NCI-H146 treated with DMSO at 0.1 percent for 48 hours (cell line): ENCODE results near the gene NCSTN.

Source experiments
- DNase-seq: peaks from one replicate; lab custom pipeline; 2025; ENCODE audit not compliant: unreplicated experiment; lab: John Stamatoyannopoulos, UW

The NCSTN gene

GRCh38 chr1:160342953-160343869, at the start of gene NCSTN, which contains the start of gene COPA:
TSS of gene NCSTN (plus strand) at chr1:160343383. CDS start at chr1:160343397, 14 bp downstream.
TSS of gene COPA (minus strand) at chr1:160343250. CDS start at chr1:160343170, 80 bp downstream.
- DNase-seq: peak; percentile 74

DNA sequence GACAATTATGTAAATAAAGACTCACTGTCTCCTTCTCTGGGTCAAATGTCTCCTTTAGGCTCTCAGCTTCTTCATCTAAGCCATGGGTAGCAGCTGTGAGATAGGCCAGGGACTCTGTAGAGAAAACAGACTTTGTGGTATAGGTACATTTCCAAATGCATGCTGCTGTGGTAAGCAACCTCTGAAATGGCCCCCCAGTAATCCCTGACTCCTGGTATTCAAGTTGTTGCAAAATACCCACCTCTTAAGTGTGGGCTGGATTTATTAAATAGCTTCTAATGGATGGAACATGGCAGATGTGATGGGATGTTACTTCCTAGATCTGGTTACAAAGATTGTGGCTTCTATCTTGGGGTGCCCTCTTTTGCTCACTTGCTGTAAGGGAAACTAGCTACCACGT, 47.1 kb upstream of the NCSTN start:
- no peak for DNase-seq

- no peak for DNase-seq
These were observed 43.0 kb upstream of the NCSTN start for GRCh38 chr1:160300173-160300572.

DNA sequence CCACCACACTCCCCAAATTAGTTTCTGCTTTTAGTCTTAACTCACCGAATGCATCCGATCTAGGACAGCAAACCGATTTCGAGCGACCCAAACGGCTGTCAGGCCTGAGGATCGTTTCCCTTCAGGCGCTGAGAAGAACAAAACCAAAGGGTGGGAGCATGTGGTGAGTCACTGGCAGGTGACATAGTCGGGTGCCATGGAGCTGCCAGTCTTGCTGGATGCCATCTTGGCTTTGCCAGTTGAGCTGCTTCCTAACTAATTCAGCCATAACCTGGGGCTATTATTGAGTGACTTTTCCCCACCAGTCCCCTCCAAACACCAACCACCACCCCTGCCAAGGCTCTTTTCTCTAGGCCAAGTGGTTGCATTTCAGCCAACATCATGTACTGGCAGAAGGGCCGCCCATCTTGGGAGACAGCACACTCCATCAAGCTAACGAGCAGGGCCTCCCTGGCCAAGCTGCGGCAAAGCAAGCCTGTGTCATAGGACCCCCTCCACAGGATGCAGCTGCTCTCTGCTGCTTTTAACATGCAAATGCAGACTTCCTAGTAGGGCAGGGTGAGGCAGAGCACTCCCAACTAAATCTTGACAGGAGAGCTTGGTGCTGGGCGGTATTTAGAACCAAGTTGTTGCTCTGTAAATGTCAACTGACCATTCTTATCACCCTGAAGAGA, 35.9 kb upstream of the NCSTN start:
- no peak for DNase-seq

DNA sequence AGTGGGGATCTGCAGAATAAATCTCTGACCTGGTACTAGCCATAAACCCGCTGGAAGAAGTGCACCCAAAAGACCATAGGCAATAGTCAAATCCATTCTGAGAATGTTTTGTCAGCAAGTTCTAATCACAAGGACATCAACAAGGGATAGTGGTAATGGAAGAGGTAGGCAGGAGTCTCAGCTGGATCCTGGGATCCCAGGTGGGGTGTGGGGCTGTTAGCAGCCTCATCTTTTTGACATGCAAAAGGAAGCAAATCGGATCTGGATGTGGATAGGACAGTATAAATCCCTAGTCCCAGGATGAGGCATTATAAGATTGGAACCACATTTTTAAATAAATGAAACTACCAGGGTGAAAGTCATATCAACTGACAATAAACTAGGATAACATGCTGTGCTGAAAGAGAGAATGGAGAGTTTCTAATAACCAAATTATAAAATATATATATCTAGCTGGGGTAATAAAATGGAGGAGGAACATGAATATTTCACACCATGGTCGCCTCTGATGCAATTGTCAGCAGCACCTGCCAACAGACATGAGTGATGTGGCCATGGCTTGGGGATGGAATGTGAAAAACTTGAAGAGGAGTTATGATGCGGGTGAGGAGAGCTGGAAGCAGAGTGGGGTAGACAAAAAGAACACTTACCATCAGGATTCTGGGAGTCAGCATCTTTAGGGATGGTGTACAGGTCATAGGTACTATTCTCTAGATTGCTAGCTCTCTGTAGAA, 34.6 kb upstream of the NCSTN start:
- DNase-seq: no peak

DNA sequence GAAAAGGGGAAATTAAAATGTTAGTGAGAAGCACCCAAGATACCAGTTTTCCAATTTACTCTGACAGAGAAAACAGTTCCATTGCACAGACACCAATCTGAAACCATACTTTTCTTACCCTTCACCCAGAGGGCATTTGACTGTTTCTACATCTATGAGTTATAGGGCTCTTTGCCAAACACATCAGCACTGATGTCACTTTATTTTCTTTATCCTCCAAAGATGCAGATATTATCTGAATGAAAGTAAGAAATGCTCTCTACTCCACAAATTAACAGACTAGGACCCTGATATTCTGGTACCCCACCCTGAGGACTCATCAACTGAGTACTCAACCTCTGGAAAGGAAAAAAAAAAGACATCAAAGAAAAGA, 34.0 kb upstream of the NCSTN start:
- DNase-seq: no peak

GRCh38 chr1:160309571-160309970, 33.6 kb upstream of the NCSTN start:
- no peak for DNase-seq

DNA sequence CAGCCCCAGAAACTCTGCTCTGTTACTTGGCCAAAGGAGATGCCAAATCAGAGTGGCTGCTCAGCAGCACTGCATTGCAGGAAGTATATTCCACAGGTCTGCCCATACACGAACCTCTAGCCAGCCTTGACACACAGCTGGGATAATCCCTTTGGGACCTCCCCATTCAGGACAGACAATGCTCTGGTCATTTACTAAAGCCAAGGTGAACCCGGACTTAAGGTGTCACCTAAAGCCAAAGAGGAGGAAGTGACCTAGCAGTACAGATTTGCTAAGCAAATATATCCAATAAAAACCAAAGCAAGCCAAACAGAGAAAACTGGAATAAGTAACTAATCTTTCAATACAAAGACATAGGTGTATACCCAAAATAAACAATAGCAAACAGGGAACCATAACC, 27.8 kb upstream of the NCSTN start:
- no peak for DNase-seq

GRCh38 chr1:160322831-160323230, 20.4 kb upstream of the NCSTN start:
- no peak for DNase-seq

DNA sequence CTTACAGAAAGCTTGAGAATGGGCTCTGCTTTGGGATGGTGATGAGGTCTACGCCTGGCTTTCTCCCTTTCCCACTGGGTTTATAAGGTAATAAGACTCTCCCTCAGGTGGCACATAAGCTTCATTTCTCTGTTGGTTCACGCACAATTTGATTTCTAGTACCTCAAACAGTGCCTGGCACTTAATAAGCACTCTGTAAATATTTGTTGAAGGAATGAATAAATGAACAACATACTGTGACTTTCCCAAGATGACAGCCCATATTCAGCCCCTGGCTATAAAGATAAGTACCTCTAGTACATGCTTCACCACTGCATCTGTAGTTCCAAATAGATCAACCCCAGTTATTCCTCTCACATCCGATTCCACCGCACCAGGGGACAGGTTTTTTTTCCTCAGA, 17.9 kb upstream of the NCSTN start:
- peak; percentile 94 for DNase-seq

GRCh38 chr1:160326418-160326817, 16.8 kb upstream of the NCSTN start:
- no peak for DNase-seq

DNA sequence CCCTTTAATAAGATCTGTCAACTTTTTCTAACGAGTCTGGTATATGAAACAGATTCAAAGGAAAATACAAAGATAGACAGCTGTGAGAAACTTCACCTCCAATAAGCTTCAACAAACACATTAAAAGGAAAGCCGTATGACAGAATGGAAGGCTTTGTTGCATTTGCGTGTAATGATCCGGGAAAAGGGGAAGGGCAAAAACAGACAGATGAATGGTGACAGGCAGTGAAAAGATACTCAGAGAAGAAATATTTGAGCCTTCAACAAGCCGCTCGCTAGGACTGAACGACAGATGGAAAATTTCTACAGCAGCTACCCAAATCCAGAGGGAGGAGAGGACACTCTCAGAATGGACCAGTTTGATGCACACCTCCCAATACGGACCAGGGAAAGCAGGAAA, 15.0 kb upstream of the NCSTN start:
- no peak for DNase-seq

GRCh38 chr1:160330119-160330518, 13.1 kb upstream of the NCSTN start:
- DNase-seq: no peak

DNA sequence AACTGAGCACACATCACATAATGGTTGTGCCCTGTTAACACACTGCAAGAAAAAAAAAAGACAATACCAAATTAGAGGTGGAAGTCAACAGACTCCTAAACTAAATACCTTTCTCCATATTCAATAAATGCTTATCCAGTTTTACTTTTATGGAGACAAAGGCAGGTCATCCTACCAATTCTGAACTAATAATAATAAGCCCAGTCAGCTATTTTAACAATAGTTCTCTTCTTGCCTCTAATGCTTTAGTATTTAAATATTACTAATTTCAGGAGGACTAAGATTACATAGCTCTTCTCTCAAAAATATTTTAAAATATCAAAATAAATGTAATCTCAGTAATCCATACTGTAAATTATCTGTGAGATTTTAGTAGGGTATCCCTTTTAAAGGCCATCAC, 10.7 kb upstream of the NCSTN start:
- DNase-seq: no peak

GRCh38 chr1:160338580-160338979, 4.6 kb upstream of the NCSTN start:
- no peak for DNase-seq

- no peak for DNase-seq
These were observed 3.0 kb upstream of the NCSTN start for GRCh38 chr1:160340146-160340545.

GRCh38 chr1:160340866-160341265, 2.3 kb upstream of the NCSTN start:
- no peak for DNase-seq

DNA sequence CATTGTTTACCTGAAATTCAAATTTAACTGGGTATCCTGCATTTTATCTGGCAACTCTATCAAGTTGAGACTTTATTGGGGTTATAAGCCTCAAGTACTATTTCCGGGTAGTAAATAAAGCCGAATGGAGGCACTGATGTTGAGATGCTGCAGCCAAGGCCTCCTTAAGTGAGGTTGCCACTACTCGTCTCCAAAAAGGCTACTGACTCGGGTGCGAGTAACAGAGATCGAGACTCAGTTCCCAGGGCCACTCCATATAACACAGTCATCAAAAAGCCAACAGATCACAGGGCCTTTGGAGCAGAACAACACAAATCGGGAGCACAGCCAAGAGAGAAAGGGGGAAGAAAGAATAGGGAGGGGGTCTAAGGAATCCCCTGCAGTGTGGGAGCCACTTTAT, 657 bp upstream of the NCSTN start:
- no peak for DNase-seq

- DNase-seq: no peak
These were observed 1.1 kb downstream of the NCSTN start for GRCh38 chr1:160344241-160344640.

DNA sequence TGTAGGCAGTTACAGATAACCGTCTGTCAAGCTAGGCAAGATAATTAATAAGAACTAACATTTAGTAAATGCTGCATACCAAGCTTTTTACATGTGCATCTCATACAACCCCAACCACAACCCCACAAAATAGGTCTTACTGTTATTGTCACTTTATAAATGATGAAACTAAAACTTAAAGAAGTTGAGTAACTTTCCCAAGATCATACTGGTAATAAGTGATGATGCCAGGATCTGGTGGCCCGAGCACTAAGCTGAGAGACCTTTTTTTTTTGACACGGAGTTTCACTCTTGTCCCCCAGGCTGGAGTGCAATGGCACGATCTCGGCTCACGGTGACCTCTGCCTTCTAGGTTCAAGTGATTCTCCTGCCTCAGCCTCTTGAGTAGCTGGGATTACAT, 1.8 kb downstream of the NCSTN start:
- no peak for DNase-seq

GRCh38 chr1:160346463-160346862, 3.3 kb downstream of the NCSTN start:
- DNase-seq: no peak

- no peak for DNase-seq
These were observed 3.8 kb downstream of the NCSTN start for GRCh38 chr1:160346958-160347357.
